G401 (cell line): ENCODE data around the gene NEK10. TPM values are rescaled to one million over a fixed set of nuclear protein-coding genes. Genes with fewer than 3 reads are reported as not detected.
A peak's percentile ranks its signal among the peaks of the same experiment; 100 is the strongest.
"Not testable (repeated sequence)": the region's sequence is repeated elsewhere in the genome, so short reads cannot be mapped to it uniquely, and the experiment has no call there.

Experiments
- DNase-seq: peaks from one replicate; pipeline ENCODE4 v3.0.0-alpha.2; 2015; ENCODE audit warnings: low spot score
- in situ Hi-C: cut with HindIII; loops from 2 replicates; pipeline ENCODE4 v1.10.0; 2016; ENCODE audit warnings: low sequenced_read_pairs, mixed read lengths
- total RNA-seq: library from RNA; depleted of rRNA; stranded (reverse); fragments of >200 nt; shearing (Covaris generic); gene quantifications from 2 replicates; pipeline ENCODE4 v1.2.3, GENCODE V29; 2014

The NEK10 gene
- total RNA-seq, 1 experiment from 2014 or later: 0.51 TPM

GRCh38 chr3:27322634-27323033 is 46.5 kb downstream of the NEK10 start:
- in situ Hi-C loops: no loop called here
- no peak for DNase-seq

- in situ Hi-C loops: no loop called here
- DNase-seq: no peak
Measured at GRCh38 chr3:27319847-27320526, 49.2 kb downstream of the NEK10 start.

GRCh38 chr3:27319304-27319703 is 49.9 kb downstream of the NEK10 start:
- no peak for DNase-seq
- in situ Hi-C loops: no loop called here

GRCh38 chr3:27317096-27317495 is 52.1 kb downstream of the NEK10 start:
- no peak for DNase-seq
- in situ Hi-C loops: no loop called here

- in situ Hi-C loops: no loop called here
Measured at GRCh38 chr3:27315003-27315402, 54.2 kb downstream of the NEK10 start.

GRCh38 chr3:27312044-27312668 is 57.0 kb downstream of the NEK10 start:
- in situ Hi-C loops: no loop called here
- peak; percentile 75 for DNase-seq

More at GRCh38 chr3:27315003-27315402, 54.2 kb downstream of the NEK10 start:
- DNase-seq: no peak

- in situ Hi-C loops: no loop called here
Measured at GRCh38 chr3:27311400-27311799, 57.8 kb downstream of the NEK10 start.

GRCh38 chr3:27310688-27311087 is 58.5 kb downstream of the NEK10 start:
- DNase-seq: no peak

More at GRCh38 chr3:27311400-27311799, 57.8 kb downstream of the NEK10 start:
- no peak for DNase-seq

GRCh38 chr3:27307566-27307965 is 61.6 kb downstream of the NEK10 start:
- in situ Hi-C loops: no loop called here
- no peak for DNase-seq

More at GRCh38 chr3:27310688-27311087, 58.5 kb downstream of the NEK10 start:
- in situ Hi-C loops: no loop called here

GRCh38 chr3:27302891-27303290 is 66.3 kb downstream of the NEK10 start:
- in situ Hi-C loops: no loop called here
- no peak for DNase-seq

GRCh38 chr3:27298981-27299380 is 70.2 kb downstream of the NEK10 start:
- in situ Hi-C loops, DNase-seq: not testable (repeated sequence)

- DNase-seq: no peak
- in situ Hi-C loops: no loop called here
Measured at GRCh38 chr3:27293939-27294338, 75.2 kb downstream of the NEK10 start.

GRCh38 chr3:27290760-27291159 is 78.4 kb downstream of the NEK10 start:
- in situ Hi-C loops: no loop called here

GRCh38 chr3:27289769-27290413 is 79.3 kb downstream of the NEK10 start:
- in situ Hi-C loops: no loop called here
- no peak for DNase-seq

More at GRCh38 chr3:27290760-27291159, 78.4 kb downstream of the NEK10 start:
- DNase-seq: no peak

- DNase-seq: no peak
- in situ Hi-C loops: no loop called here
Measured at GRCh38 chr3:27287052-27287451, 82.1 kb downstream of the NEK10 start.

- in situ Hi-C loops, DNase-seq: not testable (repeated sequence)
Measured at GRCh38 chr3:27286467-27286866, 82.7 kb downstream of the NEK10 start.

GRCh38 chr3:27285668-27286067 is 83.5 kb downstream of the NEK10 start:
- DNase-seq: no peak
- in situ Hi-C loops: no loop called here

GRCh38 chr3:27281671-27282150 is 87.5 kb downstream of the NEK10 start:
- in situ Hi-C loops: no loop called here
- no peak for DNase-seq

- in situ Hi-C loops: no loop called here
- peak; percentile 64 for DNase-seq
Measured at GRCh38 chr3:27279123-27279522, 90.1 kb downstream of the NEK10 start.

- in situ Hi-C loops: no loop called here
Measured at GRCh38 chr3:27278383-27279055, 90.7 kb downstream of the NEK10 start.

More at GRCh38 chr3:27278383-27279055, 90.7 kb downstream of the NEK10 start:
- DNase-seq: no peak
